ENCODE measurements around the gene NECTIN1. TPM values are rescaled to one million over a fixed set of nuclear protein-coding genes. Genes with fewer than 3 reads are reported as not detected.

NECTIN1 gene
- total RNA-seq, 2 experiments from 2014 or later, result 2.5 to 3.4 TPM

DNA sequence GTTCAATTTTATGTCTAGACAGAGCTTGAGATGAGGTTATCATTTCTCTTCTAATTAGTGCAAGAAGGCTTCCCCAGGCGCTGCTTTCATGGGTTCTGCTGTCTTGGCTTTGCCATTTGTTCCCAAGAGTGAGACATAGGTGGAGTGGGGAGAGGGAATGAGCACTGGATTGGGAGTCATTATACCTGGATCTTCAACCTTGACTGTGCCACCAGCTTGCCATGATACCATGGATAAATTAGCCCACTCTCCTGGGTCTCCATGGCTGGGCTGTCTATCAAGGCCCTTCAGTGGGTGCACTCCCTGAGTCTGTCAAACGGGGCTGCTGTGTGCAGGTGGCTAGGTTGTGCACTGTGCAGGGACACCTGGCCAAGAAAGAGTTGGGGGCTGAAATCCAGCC is 15.6 kb upstream of the NECTIN1 start:
- Mint-ChIP-seq H3K27me3 (peaks cover 74% of the 10 kb centered on the region), H3K4me3 (no peak overlapping the region), H3K9me3 (no peaks in the 10 kb centered on the region), H3K4me1 (ENCODE audit: low read depth) (peaks cover 5% of the 10 kb centered on the region), H3K27ac (no peak overlapping the region), H3K36me3 (ENCODE audit: low read depth) (no peaks in the 10 kb centered on the region)
- Histone ChIP-seq H3K36me3 (ENCODE audit: insufficient read depth, low read length) (no peaks in the 10 kb centered on the region), H3K27me3 (ENCODE audit: control insufficient read depth in 1 of 2, insufficient read depth in 2 of 2, low read length in 2 of 2) (peaks cover 35 to 49% of the 10 kb centered on the region in 2 experiments), H3K9me3 (ENCODE audit: control insufficient read depth in 1 of 2, insufficient read depth in 1 of 2, low read length in 2 of 2) (peaks cover 0 to 11% of the 10 kb centered on the region in 2 experiments), H3K4me3 (ENCODE audit: low read length) (no peak overlapping the region), H3K4me1 (ENCODE audit: insufficient read depth, low read length) (peaks cover 21% of the 10 kb centered on the region), H3K27ac (ENCODE audit: low read depth in 1 of 2, low read length in 2 of 2) (no peak overlapping the region)
- POLR2A ChIA-PET, result no interaction called here
- no peak for TF ChIP-seq CTCF (IDR thresholded peaks at IDR 0.05)
- ATAC-seq (ENCODE audit: poor library complexity) (no peak), DNase-seq (no peak)
- intact Hi-C loops (cut with DNase I, micrococcal nuclease), result no loop called here
- CTCF ChIA-PET, result no interaction called here

- H3K4me3 ChIP-seq (ENCODE audit: low read length), result no peak overlapping the region
- Mint-ChIP-seq H3K4me3 (no peak overlapping the region), H3K9me3 (no peaks in the 10 kb centered on the region), H3K4me1 (ENCODE audit: low read depth) (peaks cover 5% of the 10 kb centered on the region), H3K27ac (no peak overlapping the region), H3K36me3 (ENCODE audit: low read depth) (no peaks in the 10 kb centered on the region), H3K27me3 (peaks cover 86% of the 10 kb centered on the region)
- DNase-seq (no peak), ATAC-seq (ENCODE audit: poor library complexity) (no peak)
- POLR2A ChIA-PET, result interaction anchor here (0.7 kb wide), 1 partner anchor 29 kb away, joined by 3 read pairs; no protein-coding TSS in a partner anchor
- peaks cover 0 to 11% of the 10 kb centered on the region in 2 experiments for H3K9me3 ChIP-seq (ENCODE audit: control insufficient read depth in 1 of 2, insufficient read depth in 1 of 2, low read length in 2 of 2)
- H3K36me3 ChIP-seq (ENCODE audit: insufficient read depth, low read length), result no peaks in the 10 kb centered on the region
- TF ChIP-seq CTCF (IDR thresholded peaks at IDR 0.05), result no peak
- CTCF ChIA-PET, result interaction anchor here (2.4 kb wide), 1 partner anchor 14 kb away, joined by 6 read pairs; the partner anchor contains the start of gene NECTIN1
- H3K27ac ChIP-seq (ENCODE audit: low read depth in 1 of 2, low read length in 2 of 2), result no peak overlapping the region
- peaks cover 21% of the 10 kb centered on the region for H3K4me1 ChIP-seq (ENCODE audit: insufficient read depth, low read length)
- intact Hi-C loops (cut with DNase I, micrococcal nuclease), result no loop called here
- H3K27me3 ChIP-seq (ENCODE audit: control insufficient read depth in 1 of 2, insufficient read depth in 2 of 2, low read length in 2 of 2), result peaks cover 35 to 45% of the 10 kb centered on the region in 2 experiments
Measured at GRCh38 chr11:119743006-119743405, 14.0 kb upstream of the NECTIN1 start.

GRCh38 chr11:119742263-119742861 is 13.4 kb upstream of the NECTIN1 start:
- peaks cover 5% of the 10 kb centered on the region for H3K4me1 Mint-ChIP-seq (ENCODE audit: low read depth)
- peak overlapping the region; percentile 22 for H3K4me3 ChIP-seq (ENCODE audit: low read length)
- H3K9me3 ChIP-seq (ENCODE audit: control insufficient read depth in 1 of 2, insufficient read depth in 1 of 2, low read length in 2 of 2), result peaks cover 0 to 11% of the 10 kb centered on the region in 2 experiments
- peaks cover 86% of the 10 kb centered on the region for H3K27me3 Mint-ChIP-seq
- H3K4me1 ChIP-seq (ENCODE audit: insufficient read depth, low read length), result peaks cover 21% of the 10 kb centered on the region
- POLR2A ChIA-PET, result interaction anchor here (0.7 kb wide), 1 partner anchor 29 kb away, joined by 3 read pairs; no protein-coding TSS in a partner anchor
- CTCF ChIA-PET, result interaction anchor here (2.4 kb wide), 1 partner anchor 13 kb away, joined by 6 read pairs; the partner anchor contains the start of gene NECTIN1
- H3K27ac ChIP-seq (ENCODE audit: low read depth in 1 of 2, low read length in 2 of 2), result no peak overlapping the region
- no peaks in the 10 kb centered on the region for H3K36me3 Mint-ChIP-seq (ENCODE audit: low read depth)
- DNase-seq, result peak in 2 of 14 experiments; percentile 27 to 38
- no peaks in the 10 kb centered on the region for H3K36me3 ChIP-seq (ENCODE audit: insufficient read depth, low read length)
- H3K4me3 Mint-ChIP-seq, result peak overlapping the region; percentile 11
- ATAC-seq (ENCODE audit: poor library complexity), result peak; percentile 45
- TF ChIP-seq CTCF (IDR thresholded peaks at IDR 0.05), result no peak
- no peaks in the 10 kb centered on the region for H3K9me3 Mint-ChIP-seq
- peaks cover 39 to 42% of the 10 kb centered on the region in 2 experiments for H3K27me3 ChIP-seq (ENCODE audit: control insufficient read depth in 1 of 2, insufficient read depth in 2 of 2, low read length in 2 of 2)
- no peak overlapping the region for H3K27ac Mint-ChIP-seq
- intact Hi-C loops (cut with DNase I, micrococcal nuclease), result no loop called here

Data from CD4-positive, alpha-beta T cell (primary cell).